ENCODE results near the gene MFRP.

DNA sequence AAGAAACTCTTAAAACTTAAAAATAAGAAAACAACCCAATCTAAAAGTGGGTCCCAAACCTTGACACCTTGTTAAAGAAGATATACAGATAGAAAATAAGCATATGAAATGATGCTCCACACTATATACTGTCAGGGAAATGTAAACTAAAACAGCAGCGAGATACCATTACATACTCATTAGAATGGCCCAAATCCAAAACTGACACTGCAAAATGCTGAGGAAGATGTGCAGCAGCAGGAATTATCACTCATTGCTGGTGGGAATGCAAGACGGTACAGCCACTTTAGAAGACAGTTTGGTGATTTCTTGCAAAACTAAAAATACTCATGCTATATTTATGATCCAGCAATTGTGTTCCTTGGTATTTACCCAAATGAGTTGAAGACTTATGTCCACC, 17.2 kb downstream of the MFRP start:
- TF ChIP-seq, protein P1, sequence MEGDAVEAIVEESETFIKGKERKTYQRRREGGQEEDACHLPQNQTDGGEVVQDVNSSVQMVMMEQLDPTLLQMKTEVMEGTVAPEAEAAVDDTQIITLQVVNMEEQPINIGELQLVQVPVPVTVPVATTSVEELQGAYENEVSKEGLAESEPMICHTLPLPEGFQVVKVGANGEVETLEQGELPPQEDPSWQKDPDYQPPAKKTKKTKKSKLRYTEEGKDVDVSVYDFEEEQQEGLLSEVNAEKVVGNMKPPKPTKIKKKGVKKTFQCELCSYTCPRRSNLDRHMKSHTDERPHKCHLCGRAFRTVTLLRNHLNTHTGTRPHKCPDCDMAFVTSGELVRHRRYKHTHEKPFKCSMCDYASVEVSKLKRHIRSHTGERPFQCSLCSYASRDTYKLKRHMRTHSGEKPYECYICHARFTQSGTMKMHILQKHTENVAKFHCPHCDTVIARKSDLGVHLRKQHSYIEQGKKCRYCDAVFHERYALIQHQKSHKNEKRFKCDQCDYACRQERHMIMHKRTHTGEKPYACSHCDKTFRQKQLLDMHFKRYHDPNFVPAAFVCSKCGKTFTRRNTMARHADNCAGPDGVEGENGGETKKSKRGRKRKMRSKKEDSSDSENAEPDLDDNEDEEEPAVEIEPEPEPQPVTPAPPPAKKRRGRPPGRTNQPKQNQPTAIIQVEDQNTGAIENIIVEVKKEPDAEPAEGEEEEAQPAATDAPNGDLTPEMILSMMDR (conservative IDR thresholded peaks at IDR 0.05; ENCODE audit: low read depth, low read length): no peak
- no peak for TF ChIP-seq EZH2phosphoT487 (IDR thresholded peaks at IDR 0.05; ENCODE audit: borderline replicate concordance, low read length)
